ENCODE measurements around the gene HBS1L.

The HBS1L gene

DNA sequence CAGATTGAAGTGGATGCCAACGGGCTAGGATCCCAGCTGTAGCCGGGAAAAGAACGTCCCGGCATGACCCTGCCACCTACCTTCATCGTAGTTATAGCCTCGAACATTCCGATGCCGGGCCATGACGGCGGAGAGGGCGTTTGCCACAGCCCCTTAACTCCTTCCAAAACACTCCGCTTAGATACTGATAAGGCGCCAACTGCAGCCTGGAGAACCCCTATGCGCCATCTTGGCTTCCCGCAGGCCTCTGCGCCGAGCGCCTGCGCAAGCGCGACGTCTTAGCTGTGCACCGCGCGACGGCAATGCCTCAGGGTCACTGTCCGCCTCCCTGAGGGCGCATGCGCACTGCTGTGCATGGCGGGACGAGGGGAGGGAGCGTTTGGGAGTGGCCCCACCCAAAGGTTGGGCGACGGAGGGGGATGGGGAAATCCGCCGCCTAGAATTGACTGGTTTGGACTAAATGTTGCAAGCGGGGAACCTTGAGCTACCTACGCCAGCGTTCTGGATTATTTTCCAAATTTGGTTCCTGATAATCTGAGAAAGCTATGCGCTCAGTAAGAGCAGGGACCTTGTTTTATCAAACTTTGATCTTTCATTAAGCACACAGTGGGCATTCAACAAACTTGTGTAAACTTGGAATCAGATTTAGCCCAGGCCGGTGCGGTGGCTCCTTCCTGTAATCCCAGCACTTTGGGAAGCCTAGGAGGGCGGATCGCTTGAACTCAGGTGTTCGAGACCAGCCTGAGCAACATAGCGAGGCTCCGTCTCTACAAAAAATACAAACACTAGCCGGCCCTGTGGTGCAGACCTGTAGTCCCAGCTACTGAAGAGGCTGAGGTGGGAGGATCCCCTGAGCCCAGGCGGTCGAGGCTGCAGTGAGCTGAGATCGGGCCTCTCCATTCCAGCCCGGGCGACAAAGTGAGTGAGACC is at the start of gene HBS1L:
Gene HBS1L (minus strand): TSS at position 254 of the 930 bp plus-strand sequence. CDS start 131 bp downstream, at position 123.
- peak; percentile 74 for DNase-seq (ENCODE audit: low spot score)

DNA sequence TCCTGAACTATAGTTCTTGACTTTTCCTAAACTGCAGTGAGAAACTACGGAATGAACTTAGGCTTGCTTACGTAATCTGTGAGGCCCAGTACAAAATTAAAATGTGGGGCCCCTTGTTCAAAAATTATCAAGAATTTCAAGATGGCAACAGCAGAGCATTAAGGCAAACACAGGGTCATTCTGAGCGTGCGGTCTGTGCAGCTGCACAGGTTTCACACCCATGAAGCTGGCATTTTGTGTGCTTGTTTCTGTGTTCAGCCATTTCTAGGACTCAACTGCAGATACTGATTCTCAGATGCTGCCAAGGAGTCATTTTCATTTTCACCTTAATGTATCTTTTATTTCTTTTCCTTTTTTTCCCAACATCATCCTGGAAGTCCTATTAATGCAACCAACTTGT is 49.6 kb upstream of the HBS1L start:
- no peak for DNase-seq (ENCODE audit: low spot score)

DNA sequence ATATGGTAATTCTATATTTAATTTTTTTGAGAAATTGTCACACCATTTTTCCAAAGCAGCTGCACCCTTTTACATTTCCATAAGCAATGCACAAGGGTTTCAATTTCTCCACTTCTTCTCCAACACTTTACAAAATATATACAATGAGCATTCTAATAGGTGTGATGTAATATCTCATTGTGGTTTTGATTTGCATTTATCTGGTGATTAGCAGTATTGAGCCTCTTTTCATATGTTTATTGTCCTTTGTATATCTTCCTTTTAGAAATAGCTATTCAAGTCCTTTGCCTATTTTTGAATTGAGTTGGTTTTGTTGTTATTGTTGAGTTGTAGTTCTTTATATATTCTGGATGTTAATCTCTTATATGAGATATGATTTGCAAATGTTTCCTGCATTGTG is 47.6 kb upstream of the HBS1L start:
- no peak for DNase-seq (ENCODE audit: low spot score)

DNA sequence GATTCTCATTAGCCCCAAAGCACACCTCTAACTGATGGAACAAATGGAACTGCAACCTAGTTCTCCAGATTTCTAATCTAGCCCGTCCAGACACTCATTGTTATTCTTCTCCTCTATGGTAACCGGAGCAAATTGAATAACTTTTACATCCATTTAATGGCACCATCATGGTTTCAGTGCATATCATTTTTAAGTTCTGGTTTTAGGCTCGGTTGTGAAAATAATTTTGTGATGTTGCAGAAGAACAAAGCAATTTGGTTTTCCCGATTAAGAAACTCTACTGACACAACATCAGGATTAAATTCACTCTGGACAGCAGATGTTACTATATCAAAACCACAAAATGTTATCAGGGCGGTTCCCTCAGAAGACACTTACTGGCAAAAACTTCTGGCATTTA is 42.5 kb upstream of the HBS1L start:
- DNase-seq (ENCODE audit: low spot score), result no peak

DNA sequence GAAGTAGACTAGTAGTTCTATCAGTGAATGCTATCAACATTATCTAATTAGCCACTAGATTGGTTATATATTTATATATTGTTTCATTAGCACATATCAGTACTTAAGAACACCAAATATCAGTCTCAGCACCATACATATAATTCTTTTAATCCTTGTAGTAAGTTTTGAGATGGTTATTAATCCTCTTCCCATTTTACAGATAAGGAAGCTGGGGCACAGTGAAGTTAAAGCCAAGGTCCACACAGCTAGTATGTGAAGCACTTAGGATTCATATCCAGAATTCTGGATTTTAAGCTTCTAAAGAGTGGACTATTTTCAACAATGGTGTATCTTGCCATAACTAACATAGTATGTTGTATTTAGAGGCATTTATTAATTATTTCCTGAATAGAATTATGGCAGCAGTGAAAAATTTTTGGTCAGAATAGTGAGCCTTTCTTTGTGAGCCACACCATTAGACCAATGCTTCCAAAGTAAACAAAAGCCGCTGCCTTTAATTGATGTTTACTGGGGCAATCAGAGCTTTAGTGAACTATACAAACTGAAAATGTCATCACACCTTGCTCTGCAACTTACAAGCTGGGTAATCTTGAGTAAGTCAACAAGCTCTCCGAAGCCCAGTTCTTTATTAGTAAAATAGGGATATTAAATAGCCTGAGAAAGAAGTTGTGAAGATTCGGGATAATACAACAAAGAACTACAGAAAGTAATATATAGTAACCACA is 41.9 kb upstream of the HBS1L start:
- no peak for DNase-seq (ENCODE audit: low spot score)

DNA sequence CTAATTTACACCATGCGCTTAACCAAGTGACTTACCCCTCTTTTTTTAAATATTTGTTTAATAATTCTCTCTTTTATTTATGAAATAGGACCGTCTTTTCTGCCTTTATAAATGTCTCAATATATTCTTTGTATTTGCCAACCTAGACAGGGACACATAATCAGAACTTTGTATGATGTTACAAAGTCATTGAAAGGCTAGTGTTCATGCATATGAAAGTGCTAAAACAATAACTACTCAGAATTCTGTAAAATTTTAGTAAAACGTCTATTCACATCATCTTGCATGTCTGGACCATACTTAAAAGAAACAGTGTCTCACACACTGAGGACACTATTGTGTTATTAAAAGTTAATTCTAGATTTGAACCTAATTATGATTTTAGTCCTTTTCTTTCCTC is 41.1 kb upstream of the HBS1L start:
- no peak for DNase-seq (ENCODE audit: low spot score)

DNA sequence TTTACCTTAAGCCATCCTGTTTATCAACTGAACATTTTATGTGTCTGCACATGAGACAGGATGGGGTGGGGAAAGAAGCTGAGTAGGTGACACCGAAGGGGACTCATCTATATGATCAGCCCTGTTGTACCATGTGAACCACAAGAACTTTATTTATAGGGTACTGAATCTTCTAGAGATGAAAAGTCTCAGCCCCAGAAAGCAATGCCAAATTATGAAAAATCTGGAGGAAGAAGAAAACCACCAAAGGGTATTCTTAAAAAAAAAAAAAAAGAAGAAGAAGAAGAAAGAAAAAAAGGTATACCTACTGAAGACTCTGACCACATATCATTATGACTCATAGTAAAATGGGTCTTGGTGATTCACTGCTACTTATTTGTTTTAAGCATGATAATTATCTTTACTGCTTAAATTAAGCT is 39.8 kb upstream of the HBS1L start:
- no peak for DNase-seq (ENCODE audit: low spot score)

DNA sequence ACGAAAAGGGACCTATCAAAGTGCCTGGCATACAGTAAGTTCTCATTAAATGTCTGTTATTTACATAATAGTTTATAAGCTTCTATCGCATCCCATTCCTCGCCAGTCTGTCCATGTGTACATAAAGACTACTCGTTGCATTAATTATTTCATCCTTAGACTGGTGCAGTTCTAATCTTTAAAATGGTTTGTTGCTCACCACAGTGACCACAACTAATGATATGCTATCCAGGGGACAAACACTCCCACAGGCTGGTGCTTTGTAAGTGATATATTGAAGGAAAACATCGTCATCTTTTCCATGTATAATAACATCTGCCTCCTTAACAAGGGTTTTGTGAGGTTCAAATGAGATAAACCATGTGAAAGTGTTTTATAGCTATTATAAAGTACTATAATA is 39.0 kb upstream of the HBS1L start:
- DNase-seq (ENCODE audit: low spot score), result no peak

DNA sequence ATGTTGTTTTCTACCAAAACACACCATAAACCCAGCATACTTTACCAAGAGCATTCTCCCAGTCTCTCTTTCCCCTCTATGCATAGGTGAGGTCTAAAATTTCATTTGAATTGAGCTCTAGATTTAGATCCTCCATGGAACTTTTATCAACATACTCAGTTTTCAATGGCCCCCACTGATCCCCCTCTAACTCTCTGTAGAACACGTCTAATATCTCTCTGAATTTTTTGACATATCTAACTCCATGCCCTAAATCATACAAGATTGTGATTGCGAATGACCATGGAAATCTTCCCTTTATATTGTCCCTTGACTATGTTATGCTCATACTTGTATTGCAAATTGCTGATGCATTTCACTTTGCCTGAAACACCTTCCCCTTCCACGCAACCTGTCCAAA is 38.1 kb upstream of the HBS1L start:
- DNase-seq (ENCODE audit: low spot score), result no peak

DNA sequence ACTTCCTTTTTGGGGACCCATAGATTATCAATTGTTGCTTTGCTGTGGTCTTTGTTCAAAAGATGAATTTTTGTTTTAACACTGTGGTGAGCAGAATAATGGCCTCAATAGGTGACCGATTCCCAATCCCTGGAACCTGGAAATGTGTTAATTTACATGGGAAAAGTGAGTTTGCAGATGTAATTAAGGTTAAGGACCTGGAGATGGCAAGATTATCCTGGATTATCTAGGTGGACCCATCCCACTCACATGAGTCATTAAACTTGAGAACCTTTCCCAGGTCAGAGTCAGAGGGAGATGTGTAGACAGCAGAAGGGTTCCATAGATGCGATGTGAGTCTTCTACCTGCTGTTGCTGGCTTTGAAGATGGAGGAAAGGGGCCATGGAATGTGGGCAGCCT is 36.2 kb upstream of the HBS1L start:
- DNase-seq (ENCODE audit: low spot score), result no peak

DNA sequence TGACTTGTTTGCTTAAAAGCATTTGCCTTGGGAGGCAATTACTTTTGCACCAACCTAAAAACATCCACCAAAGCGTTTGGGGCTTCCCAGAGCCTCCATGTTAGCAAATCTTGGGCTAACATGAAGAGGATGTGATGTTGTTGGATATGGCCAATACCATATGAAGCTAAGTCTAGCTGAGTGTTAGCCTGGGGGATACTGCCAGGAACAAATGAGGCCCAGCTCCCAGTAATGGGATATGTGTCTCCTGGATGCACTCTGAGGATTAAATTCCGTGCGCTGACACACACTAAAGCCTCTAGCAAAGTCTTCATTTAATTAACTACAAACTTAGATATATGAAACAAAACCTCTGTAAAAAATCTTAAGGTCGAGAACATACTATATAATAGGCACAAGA is 35.3 kb upstream of the HBS1L start:
- DNase-seq (ENCODE audit: low spot score), result no peak

DNA sequence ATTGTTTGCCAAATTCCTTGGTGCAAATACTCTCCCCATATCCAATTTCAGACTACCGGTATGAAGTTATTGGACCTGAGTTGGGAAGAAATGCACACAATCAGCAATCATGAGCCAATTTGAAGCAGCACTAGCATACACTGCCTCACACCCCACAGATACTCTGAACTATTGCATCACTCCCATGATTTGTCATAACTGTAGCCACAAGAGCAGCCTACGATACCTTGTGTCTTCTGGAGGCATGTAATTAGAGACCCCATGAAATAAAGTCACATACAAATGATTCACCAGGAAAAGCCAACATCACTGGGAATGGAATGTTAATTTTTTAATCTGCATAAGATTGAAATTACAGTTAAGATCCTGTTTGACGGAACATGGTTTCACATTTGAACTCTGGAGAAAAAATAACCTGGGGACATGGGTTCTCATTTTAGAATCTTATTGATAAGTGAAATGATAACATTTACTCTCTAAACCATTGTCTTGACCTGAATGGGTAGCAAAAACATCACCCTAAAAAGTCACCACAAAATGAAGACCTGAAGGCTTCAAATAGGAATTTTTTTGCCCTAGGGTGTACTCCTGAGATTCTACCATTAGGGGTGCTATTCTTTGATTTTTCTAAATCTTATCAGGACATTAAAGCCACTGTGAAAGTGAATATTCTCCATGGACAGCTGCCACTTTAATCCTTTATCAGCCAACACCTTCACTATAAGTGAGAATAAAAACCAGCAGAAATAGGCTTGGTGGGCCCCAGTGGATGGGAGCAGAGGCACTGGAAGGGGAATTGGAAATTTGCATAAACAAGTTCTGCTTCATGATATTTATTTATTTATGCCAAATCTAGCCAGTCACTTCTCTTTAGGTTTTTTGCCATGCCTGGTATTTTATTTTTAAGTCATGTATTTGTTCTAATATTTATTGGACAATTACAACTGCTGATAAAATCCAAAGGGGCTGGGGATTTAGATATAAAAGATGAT is 34.5 kb upstream of the HBS1L start:
- DNase-seq (ENCODE audit: low spot score), result peak; percentile 23

DNA sequence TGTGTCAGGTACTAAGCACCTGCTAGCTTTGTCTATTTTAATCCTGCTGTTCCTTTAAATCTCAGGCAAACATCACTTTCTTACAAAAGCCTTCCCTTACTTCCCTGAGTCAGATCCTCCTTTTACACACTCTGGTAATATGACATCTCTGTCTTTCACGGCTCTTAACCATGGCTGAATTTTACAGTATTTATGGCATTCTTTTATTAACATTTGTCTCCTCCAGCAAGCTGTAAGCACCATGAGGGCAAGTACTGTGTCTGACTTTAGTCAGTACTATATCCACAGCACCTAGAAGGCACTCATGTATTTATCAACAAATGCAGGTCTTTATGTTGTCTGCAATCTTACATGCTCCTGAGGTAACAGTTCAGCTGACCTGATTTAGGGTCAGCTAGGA is 33.7 kb upstream of the HBS1L start:
- DNase-seq (ENCODE audit: low spot score), result no peak

DNA sequence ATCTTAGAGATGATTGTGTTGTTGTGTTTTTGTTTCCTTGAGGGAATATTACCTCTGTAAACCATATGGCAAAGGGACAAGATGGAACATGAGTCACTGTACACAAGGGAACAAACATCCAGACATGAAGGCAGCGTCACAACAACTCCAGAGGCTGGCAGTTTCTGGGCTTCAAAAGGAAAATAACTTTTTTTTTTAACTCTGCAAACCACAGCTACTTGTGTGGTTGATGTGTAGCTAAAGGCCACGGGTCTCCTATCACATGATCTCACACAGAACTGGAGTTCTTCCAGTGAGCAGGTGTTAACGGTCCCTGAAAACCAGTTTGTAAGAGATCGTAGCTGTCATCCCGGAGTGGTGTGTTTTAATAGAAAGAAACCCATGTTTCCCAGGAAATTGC is 33.2 kb upstream of the HBS1L start:
- no peak for DNase-seq (ENCODE audit: low spot score)

DNA sequence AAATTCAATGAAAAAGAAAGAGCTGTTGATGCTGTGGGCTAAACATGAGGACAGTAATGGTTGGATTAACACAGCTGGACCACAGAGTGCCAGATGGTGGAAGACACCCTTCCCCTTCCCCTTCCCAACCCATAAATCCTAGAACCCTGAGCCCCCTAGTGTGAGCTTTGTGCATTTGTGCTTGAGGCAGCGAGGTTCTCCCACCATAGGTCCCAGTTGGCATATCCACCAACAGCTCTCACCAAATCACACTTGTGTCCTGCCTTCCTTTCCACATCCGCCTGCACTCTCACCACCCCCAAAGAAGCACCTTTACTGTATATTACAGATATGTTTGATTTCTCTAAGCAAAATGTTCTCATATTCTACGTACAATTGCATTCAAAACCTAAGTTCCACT is 32.8 kb upstream of the HBS1L start:
- no peak for DNase-seq (ENCODE audit: low spot score)

DNA sequence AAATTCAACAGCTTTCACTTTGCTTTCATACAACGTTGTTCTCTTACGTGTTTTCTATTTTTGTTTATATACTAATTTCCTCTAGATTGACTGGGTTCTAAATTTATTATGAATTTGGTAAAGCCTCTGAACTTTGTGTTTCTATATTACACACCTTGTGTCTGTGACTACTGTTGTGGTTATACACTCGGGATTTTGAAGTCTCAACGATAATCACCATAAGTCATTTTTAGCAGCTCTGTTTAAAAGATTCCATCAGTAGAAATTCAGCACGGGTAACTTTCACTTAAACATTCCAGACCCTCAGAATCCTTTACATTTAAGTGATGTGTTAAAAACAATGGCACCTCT is 31.8 kb upstream of the HBS1L start:
- DNase-seq (ENCODE audit: low spot score), result no peak

DNA sequence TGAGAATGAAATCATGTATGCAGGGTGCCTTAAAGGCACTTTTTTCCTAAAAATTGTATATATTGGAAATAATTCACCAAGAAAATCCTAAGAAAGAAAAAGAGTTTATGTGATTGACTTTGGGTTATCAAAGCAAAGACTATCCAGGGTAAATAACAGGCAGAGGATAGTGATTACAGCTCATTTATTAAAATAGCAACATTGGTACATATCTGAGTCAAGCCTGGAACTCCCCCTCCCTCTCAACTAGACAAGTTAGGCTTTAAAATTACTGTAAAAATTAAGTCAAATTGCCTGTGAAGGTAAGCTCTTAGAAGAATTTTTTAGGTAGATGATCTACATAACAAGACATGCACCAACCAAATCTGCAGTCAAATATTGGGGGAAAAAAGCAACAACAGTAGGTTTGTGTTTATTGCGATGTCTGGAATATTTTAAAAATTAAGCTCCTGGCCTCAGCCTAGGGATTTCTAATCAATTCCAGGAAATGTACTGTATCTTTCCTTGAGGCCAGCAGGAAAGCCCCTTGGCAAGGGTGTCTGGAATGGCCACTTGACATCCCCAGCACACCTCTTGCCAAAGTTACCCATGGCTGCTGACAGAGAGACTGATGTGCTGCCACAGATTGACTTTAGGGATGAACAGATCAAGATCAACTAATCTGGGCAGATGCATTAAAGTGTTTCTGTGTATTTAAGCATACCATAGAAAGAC is 31.2 kb upstream of the HBS1L start:
- no peak for DNase-seq (ENCODE audit: low spot score)

DNA sequence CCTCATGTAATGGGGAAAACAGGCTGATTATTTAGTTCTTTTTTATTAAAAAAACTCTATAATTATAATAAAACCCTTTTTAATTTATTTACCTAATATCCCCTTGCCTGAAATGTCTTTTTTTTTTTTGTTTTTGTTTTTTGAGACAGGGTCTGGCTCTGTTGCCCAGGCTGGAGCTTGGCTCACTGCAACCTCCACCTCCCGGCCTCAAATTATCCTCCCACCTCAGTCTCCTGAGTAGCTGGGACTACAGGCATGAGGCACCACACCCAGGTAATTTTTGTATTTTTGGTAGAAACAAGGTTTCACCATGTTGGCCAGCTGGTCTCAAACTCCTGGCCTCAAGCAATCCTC is 30.3 kb upstream of the HBS1L start:
- no peak for DNase-seq (ENCODE audit: low spot score)

DNA sequence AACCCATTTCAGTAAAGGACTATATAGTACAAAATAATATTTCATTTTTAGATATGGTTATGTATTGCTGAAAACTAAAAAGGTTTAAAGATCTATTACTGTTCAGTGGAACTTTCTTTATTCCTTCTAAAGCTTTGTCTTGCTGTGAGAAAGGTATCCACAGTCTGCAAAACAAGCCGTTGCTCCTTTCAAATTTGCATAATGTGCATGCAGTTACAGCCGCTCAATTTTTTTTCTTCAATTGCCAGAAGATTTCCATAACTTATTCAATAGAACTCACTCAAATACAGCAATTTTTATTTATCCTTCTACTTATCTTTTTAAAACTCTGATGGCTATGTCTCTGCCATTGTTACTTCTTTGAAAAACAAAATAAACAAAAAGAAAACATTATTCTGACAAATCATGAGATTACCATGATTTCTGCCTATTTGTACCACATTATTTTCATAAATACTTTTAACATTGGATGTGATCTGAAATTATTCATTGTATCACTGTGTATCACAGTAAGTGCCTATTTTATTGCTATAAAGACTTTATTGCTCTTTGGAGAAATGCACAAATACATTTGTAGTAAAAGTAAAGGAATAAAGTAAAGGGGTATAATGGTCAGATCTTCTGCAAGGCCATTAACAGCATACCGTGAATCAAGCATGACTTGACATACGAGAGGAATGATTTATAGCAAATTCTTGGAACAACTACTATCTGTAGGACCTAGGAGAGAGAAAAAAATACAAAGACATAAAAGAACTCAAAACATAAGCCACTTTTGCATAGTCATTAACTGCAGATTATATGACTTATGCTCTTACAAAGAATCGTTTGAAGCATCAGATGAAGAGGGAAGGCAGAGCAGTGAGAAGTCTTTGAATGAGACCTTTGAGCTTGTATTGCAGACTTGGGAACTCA is 29.6 kb upstream of the HBS1L start:
- no peak for DNase-seq (ENCODE audit: low spot score)

DNA sequence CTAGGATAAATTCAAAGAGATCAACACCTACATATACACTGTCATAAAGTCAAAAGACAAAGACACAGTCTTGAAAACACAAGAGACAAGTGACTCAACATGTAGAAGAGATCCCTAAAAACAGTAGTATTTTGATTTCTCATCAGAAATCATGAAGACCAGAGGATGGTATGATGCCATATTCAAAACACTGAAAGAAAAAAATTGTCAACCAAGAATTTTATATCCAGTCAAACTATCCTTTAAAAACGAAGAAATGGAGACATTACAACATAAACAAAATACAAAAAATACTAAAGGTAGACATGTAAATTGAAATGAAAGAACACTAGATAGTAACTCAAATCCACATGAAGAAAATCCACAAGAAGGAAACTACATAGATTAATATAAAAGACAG is 27.3 kb upstream of the HBS1L start:
- no peak for DNase-seq (ENCODE audit: low spot score)

DNA sequence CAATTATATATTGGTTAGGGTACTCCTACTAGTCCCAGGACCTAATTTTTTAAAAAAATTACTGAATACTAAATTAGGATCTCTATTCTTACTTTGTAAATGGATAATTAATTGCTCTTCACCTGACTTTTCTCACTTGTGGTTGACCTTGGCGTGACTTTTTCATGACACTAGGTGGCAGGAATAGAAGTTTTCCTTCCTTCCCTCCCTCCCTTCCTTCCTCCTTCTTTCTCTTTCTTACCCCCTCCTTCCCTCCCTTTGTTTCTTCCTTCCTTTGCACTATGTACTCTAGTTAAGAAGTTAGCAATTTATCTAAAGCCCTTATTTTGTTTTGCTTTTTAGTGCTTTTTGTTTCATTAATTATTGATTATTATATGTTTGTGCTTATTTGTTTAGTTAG is 20.4 kb upstream of the HBS1L start:
- no peak for DNase-seq (ENCODE audit: low spot score)
